DMS153 (cell line): ENCODE data around the gene ITIH3.

Experiments
- DNase-seq: peaks from one replicate; lab custom pipeline; 2025; lab: John Stamatoyannopoulos, UW

The ITIH3 gene

DNA sequence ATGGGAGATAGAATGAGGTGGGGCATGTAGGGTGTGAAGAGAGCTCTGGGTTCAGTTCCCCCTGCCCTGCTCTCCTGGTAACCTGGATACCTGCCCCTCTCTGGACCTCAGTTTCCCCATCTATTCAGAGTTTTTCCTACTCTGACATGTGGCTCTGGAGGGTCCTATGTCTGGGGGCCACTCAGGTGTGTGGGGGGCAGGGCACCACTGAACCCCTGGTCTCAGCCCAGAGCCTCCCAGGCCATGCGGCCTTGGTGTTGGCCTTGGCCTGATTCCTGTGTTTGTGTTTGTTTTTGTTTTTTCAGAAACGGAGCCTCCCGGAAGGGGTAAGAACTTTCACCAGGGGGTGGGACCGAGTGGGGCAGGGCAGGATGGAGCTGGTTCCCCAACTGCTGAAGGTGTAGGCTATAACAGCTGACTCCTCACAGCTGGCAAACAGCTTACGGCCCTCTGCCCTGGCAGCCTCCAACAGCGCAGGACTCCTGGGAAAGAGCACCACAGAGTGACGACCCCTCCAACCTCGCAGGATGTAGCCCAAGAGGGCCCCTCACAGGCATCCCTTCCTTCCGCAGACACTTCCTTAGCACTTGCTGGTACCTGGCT lies 803 bp downstream of the ITIH3 start:
- no peak for DNase-seq

DNA sequence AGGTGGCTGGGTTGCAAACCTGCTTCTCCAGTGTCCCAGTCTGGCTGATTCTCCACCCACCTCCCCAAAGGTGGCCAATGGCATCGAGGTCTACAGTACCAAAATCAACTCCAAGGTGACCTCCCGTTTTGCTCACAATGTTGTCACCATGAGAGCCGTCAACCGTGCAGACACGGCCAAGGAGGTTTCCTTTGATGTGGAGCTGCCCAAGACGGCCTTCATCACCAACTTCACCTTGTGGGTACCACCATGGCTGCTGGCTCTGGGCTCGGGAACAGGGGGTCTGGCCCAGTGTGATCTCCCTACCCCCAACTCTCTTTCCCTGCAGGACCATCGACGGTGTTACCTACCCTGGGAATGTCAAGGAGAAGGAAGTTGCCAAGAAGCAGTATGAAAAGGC lies 1.8 kb downstream of the ITIH3 start:
- DNase-seq, result no peak

GRCh38 chr3:52798376-52798977 lies 3.9 kb downstream of the ITIH3 start:
- no peak for DNase-seq

DNA sequence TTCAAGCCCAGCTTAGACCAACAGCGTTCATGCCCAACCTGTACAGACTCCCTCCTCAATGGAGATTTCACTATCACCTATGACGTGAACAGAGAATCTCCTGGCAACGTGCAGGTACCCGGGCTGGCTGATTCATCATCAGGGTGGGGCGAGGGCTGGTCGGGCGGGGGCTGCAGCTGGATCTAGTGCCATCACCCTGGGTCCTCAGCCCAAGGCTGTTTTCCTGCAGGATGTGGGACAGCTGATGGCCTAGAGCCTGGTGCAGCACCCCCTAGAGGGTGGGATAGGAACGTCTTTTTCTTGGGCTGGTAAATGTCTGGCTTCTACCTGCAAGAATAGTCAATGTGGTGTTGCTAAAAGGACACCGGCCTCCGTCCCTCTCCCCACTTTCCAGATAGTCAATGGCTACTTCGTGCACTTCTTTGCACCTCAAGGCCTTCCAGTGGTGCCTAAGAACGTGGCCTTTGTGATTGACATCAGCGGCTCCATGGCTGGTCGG lies 4.4 kb downstream of the ITIH3 start:
- DNase-seq, result no peak

DNA sequence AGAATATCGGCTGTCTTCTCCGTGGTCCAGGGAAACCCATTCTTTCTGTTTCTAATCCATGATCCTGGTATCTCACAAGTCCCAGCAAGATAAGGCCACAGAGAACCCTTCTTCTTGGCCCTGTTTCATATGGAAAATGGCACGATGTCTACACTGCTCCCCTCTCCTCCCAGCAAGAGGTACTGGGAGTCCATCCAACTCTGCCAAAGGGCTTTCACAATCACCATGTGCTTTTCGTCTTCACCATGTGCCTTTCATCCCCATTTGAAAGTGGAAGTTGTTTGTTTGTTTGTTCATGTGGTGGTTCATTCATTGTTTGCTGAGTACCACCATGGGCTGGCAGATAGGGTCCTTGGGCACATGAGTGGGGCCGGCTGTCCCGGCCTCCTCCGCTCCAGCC lies 5.5 kb downstream of the ITIH3 start:
- DNase-seq, result no peak

DNA sequence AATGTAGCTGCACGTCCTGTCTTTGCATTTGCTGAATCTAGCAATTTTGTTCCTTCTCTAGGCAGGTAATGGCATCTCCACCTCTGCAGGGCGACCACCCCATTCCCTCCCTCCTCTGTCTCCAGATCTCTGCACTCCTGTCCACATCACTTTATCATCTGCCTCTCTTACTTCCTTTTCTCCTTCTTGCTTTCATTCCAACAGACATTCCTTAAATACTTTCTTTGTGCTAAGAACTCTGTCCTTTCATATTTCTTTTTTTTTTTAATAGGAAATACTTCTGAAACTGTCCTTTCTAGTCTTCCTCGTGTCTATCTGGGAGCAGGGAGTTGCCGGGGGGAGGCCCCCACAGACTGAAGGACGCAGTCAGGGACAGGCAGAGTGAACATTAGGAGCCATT lies 7.2 kb downstream of the ITIH3 start:
- DNase-seq, result no peak

- no peak for DNase-seq
These were observed 10.9 kb downstream of the ITIH3 start for GRCh38 chr3:52805270-52806039.

DNA sequence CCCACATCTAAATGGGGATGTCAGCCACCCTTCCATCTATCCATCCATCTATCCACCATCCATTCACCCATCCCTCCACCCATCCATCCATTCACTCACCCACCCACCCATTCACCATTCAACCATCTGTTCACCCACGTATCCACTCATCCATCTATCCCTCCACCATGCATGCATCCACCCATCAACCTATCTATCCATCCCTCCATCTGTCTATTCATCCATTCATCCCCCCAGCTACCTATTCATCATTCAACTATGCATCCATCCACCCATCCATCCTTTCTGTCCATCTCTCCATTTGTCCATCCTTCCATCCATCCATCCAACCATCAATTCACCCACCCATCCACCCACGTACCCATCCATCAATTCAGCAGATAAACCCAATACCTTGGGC lies 14.6 kb downstream of the ITIH3 start:
- no peak for DNase-seq

- peak; percentile 7 for DNase-seq
These were observed 15.2 kb downstream of the ITIH3 start for GRCh38 chr3:52809662-52810377.

DNA sequence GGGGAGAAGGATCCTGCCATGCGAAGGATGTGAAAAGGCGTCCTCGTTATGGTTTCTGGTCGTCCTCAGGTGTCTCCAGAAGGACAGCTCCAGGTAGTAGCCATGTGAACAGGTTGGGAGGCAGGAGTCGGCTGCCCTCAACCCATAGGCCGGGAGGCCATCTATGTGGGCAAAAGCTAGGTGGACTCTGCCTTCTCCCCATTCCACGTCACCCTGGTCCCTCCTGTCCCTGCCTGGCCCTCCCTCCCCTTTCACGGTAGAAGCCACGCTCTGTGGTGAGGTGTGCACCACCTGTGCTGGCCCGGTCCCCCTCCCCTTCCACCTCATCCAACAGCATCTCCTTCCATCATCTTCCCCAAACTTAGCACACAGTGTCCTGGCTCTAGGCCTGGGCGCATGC lies 16.3 kb downstream of the ITIH3 start:
- no peak for DNase-seq

DNA sequence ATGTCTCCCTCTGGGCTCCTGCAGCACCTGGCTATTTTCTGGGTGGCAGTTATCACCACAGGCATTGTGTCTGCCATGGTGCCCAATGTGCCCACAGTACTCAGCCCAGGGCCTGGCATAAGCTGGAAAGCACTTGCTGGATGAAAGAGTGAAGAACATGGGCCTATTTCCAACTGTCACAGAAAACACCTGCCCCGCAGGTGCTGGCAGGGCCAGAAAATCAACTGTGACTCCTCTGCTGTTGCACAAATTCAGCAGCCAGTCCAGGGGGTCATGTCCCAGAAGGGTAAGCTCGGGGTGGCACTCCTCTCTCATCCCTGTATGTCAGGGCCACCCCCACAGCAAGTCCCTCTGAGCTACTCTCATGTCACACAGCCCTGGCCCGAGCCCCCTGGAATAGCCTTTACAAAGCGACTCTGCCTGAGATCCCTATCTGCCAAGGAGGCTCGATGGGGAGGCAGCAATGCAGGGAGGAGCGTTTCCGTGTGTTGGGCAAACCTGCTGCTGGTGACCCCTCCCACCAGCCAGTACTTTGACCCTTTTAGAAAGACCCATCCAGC lies 16.9 kb downstream of the ITIH3 start:
- no peak for DNase-seq

DNA sequence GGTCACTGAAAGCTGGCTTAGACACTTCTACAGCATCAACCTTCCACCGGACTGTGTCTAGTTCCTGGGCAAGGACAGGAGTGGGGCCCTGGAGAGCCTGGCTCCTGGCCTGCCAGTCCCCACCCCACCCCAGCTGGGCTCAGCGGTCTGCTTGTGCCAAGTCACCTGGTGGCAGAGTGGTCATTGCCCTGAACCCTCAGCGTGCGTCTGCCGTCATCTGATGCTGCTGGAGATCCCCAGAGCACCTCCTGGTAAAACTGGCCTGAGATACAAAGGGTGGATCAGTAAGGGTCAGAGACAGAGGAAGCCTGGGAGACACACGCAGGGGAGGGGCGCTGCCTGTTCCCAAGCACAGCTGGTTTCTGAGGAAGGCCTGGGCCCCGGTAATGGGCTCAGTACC lies 19.2 kb downstream of the ITIH3 start:
- DNase-seq, result no peak

DNA sequence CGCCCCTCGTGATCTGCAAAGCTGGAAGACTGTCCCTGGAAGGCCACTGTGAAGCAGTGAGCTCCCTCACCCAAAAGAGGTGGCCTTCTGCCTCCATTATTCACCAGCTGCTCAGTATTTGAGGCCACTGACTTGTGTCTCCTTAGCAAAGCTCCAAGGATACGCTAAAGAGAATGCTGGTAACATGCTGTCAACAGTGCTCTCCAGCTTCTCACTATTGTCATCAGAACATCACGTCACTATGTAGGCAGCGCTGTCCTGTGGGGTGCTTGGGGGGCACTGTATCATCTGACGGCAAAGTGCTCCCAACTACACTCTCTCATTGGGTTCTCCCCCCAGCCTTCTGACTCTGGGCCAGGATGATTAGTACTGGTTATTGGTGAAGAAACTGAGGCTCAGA lies 21.6 kb downstream of the ITIH3 start:
- no peak for DNase-seq

DNA sequence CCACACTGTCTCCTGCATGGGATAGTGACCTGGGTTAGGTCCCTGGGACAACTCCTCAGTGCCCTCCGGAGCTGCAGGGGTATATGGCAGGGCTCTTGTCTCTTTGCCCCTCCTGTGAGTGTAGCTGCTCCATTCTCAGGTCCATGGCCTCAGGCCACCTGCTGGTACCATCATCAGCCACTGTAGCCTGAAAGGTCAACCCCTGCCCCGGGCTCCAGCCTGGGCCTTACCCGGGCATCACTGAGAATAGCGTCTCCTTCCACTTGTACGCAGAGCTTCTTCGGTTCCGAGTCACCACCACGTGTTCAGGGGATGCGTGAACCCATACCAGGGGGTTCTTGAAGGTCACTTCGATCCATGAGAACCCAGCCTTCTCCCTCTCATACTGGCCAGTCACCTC lies 22.1 kb downstream of the ITIH3 start:
- no peak for DNase-seq

- DNase-seq, result no peak
These were observed 22.6 kb downstream of the ITIH3 start for GRCh38 chr3:52817221-52817620.

GRCh38 chr3:52817860-52818259 lies 23.3 kb downstream of the ITIH3 start:
- no peak for DNase-seq

- no peak for DNase-seq
These were observed 25.3 kb downstream of the ITIH3 start for GRCh38 chr3:52819936-52820335.

DNA sequence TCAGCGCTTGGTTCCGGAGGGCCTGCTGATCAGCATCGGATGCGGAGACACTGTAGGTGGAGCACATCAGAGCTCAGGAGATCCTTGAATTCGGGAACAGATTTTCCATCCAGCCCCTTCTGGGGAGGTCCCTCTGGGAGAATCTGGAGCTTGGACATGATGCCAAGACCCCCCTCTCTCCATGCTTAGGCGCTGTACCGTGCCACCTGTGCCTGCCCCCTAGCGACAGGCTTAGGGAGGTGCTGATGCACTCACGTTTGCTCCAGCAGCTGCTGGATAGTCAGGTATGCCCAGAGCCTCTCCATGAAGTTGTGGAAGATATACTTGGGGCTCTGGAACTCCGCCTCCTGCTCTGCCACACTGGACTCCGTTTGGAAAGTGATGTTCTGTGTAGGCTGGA lies 26.1 kb downstream of the ITIH3 start:
- no peak for DNase-seq

DNA sequence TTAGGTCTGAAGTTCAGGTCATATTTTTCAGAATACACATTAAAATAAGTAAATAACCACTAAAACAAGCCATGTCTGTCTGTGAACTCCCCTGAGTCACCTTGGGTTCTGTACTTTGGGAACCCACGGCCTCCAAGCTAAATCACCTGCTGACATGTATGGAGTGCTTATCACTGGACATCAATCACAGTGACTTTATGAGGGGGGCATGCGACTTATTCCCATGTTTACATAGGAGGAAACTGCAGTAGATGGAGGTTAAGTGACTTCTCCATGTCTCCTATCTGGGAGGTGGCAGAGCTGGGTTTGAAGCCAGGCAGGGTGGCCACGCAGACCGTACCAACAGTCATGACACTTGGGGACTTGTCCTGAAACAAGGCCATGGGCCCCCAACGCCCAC lies 27.8 kb downstream of the ITIH3 start:
- DNase-seq, result no peak

DNA sequence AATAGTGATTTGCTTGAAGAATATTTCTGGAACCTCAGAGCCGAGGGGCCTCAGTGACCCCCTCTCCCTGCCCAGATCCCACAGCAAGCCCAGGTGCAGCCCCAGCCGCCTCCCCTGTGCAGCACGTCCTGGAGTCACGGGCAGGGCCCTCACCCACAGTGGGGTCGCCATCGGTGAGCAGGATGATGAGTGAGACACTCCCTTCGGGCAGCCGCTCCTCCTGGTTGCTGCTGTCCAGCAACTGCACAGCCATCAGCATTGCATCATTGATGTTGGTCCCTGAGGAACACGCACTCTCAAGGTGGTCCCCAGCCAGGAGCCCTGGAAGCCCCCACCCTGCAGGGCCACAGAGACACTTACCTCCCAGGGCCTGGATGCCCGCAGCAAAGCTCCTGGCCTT lies 29.4 kb downstream of the ITIH3 start:
- no peak for DNase-seq

- no peak for DNase-seq
These were observed 32.8 kb downstream of the ITIH3 start for GRCh38 chr3:52827441-52827840.

- DNase-seq, result no peak
These were observed 33.3 kb downstream of the ITIH3 start for GRCh38 chr3:52827866-52828376.
